HG02571 (cell line): ENCODE data around the gene SYT3.
"Not testable (repeated sequence)": the region's sequence is repeated elsewhere in the genome, so short reads cannot be mapped to it uniquely, and the experiment has no call there.

Source experiments
- ATAC-seq: cut with Tn5 transposase; IDR thresholded peaks from one replicate; pipeline ENCODE4 v1.9.1; 2021; ENCODE audit warnings: mild to moderate bottlenecking, moderate library complexity; ENCODE audit not compliant: unreplicated experiment

SYT3 gene

DNA sequence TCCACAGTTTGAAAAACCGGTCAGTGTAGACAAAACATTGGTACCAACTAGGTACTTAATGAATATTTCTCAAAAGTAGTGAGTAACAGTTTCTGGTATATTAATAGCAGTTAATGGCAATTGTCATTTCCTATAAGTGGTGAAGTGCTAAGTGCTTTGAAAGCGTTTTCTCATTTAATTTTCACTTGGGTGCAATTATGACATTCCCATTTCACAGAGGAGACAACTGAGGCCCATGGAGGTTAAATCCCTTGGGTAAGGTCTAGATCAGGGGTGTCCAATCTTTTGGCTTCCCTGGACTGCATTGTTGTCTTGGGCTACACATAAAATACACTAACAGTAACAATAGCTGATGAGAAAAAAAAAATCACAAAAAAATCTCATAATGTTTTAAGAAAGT is 687 bp upstream of the SYT3 start:
- ATAC-seq: no peak

DNA sequence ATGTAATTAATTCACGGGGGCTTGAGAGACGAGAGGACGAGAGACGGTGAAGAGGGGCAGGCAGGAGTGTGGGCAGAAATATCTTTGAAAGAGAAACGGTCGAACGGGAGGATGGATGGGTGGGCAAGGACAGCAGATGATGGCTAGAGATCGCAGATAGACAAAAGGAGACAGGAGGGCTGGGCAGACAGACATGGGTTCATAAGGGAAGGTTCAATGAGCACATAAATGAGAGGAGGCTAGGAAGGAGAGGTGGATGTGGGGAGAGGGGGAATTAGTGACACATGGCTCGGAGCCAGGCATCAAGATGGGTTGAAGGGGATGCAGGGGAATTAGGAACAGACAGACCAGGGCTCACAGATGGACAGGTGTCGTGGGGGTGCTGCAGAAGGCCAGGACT is 1.1 kb downstream of the SYT3 start:
- ATAC-seq: no peak

DNA sequence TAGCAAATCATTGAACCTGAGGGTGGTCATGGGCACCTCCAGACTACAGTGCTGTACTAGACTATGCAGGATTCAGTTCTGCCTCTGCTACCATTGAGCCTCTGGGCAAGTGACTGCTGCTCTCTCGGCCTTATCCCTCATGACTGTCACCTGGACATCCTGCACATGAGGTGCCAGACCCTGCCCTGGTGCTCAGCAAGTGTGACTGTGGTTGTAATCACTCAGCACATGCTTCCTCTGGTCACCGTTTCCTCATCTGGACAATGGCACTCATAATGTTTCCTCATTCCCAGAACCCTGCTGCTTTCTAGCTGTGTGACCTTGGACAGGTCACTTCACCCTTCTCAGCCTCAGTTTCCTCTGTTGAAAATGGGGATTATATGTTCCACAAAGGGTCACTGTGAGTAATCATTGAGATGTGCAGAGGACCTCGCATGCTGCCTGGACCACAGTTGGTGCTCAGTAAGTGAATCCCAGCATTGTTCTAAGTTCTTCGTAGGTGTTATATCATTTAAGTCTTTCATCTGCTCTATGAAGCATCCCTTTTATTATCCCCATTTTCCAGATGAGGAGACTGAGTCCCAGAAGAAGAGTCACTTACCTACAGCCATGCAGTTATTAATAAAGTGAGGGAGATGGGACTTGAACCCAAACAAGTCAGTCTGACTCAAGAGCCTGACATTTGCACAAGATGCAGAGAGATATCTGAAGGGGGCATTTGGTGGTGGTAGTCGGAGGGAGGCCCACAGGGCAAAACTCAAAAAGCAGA is 3.2 kb downstream of the SYT3 start:
- no peak for ATAC-seq

GRCh38 chr19:50633973-50634372 is 5.7 kb downstream of the SYT3 start:
- ATAC-seq: no peak

GRCh38 chr19:50633359-50633758 is 6.3 kb downstream of the SYT3 start:
- ATAC-seq: no peak

GRCh38 chr19:50632151-50632835 is 7.4 kb downstream of the SYT3 start:
- ATAC-seq: no peak

- no peak for ATAC-seq
Observed at GRCh38 chr19:50629801-50630200, 9.9 kb downstream of the SYT3 start.

- ATAC-seq: no peak
Observed at GRCh38 chr19:50629194-50629593, 10.5 kb downstream of the SYT3 start.

DNA sequence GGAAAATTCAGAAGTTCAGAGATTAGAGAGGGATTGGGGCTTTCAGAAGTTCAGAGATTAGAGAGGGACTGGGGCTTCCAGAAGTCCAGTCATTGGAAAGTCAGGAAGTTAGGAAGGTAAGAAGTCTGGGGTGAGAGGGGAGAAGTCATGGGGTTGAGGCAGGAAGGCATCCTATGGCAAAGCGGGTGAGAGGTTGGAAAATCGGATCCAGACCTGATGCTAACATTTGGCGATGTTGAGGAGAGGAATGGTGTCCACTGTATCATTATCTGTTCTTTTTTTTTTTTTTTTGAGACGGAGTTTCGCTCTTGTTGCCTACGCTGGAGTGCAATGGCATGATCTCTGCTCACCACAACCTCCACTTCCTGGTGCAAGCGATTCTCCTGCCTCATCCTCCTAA is 11.1 kb downstream of the SYT3 start:
- no peak for ATAC-seq

DNA sequence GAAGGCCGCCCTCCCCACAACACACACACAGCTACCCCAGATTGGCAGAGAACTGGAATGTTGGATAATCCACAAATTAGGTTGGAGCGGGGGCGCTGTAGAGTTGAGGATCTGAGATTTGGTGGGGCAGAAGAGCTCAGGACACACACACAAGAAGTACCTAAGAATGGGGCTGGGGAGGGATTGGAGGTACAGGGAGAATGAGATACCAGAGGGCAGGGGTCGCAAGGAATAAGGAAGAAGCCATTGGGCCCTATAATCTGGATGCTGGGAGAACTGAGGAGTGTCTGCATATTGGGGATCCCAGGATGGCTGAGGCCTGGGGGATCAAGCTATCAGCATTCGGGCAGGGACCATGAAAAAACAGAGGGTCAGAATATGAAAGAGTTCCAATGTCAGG is 11.5 kb downstream of the SYT3 start:
- no peak for ATAC-seq

DNA sequence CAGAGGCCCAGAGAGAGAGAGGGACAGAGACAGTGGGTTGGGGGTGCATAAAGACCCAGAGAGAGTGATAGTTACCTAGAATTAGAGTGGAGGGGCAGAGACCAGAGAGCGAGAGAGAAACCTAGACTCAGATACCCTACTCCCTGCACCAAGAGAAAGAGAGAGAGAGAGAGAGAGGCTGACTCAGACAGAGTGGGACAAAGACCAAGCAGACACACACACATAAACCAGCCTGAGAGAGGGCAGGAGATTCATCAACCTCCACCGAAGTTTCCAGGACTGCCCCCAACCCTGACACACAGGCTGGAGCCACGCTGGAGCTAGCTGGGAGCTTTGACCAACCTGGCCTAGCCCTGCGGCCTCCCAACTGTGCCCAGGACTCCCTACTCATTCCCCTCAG is 12.9 kb downstream of the SYT3 start:
- ATAC-seq: no peak

DNA sequence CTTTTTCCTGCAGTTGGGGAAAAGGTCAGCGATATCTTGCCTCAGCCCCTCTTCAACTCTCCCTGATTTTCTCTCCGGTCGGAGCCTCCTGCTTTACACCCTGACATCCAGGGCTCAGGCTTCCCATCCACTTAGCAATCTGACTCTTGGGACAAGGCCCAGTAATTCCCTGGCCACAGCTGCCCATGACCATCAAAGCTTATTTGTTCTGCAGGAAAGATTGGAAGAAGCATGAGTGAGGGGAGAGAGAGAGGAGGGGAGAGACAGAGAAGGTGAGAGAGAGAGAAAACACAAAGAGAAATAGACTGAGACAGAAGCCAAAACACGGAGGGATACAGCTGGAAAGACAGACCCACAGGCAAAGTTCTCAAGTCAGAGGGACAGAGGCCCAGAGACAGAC is 13.7 kb downstream of the SYT3 start:
- no peak for ATAC-seq

DNA sequence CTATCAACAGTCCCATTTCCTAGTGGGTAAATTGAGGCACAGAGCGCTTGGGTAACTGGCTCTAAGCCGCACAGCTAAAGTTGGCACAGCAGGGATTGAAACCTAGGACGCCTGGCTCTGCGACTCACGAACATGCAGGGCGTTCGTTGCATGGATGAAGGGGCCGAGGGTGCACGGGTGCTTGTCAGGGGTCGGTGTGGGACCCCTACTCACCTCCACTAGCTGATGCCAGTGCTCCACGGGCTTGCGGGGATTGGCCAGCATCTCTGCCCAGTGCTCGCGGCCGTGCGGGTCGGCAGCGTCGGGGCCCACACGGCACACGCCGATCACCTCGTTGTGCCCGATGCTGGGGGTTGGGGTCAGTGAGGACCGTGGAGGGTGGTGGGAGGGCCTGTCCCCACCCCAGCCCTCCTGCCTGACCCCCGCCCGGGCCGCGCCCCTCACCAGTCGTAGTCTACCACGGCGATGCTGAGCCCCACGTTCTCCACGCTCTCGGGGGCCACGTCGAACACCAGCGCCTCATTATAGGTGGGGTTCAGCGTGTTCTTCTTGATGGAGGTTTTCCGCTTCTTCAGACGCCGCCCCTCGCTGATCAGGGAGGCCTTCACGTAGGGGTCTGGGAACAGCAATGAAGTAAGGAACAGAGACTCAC is 14.6 kb downstream of the SYT3 start:
- ATAC-seq: no peak

DNA sequence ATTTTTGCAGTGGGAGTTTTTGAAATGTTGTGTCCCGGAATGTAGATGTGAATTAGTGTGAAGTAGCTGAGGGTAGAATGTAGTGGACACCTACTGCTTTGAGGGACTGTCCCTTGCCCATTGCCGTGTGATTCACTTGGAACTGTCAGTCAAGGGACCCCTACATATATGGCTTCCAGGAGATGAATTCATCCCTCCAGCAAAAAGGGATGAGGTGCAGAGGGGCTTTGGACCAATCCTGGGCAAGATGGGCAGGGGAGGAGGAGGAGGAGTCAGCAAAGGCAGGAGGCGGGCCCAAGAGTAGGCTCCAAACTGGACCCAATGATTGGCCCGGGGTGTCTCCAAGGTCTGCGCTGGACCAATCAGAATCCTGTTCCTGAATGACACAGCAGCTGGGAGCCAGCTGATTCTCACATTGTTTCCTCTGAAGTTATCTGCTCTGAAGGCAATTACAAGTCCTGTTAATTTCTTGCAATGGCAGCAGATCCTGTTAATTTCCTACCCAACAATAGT is 19.2 kb downstream of the SYT3 start:
- ATAC-seq: not testable (repeated sequence)

DNA sequence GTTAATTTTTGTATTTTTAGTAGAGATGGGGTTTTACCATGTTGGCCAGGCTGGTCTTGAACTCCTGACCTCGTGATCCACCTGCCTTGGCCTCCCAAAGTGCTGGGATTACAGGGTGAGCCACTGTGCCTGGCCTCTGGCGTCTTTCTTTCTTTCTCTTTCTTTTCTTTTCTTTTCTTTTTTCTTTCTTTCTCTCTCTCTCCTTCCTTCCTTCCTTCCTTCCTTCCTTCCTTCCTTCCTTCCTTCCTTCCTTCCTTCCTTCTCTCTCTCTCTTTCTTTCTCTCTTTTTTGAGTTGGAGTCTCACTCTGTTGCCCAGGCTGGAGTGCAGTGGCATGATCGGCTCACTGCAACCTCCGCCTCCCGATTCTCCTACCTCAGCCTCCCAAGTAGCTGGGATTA is 20.5 kb downstream of the SYT3 start:
- not testable (repeated sequence) for ATAC-seq

DNA sequence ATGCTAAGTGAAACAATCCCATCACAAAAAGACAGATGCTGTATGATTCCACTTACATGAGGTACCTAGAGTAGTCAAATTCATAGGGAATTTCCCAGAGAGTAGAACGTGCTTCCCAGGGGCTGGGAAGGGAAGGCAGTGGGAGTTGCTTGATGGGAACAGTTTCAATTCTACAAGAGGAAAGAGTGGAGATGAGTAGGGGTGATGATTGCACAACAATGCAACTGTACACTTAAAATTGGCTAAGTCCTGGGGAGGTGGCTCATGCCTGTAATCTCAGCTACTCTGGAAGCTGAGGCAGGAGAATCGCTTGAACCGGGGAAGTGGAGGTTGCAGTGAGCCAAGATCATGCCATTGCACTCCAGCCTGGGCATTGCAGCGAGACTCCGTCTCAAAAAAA is 21.3 kb downstream of the SYT3 start:
- ATAC-seq: not testable (repeated sequence)

DNA sequence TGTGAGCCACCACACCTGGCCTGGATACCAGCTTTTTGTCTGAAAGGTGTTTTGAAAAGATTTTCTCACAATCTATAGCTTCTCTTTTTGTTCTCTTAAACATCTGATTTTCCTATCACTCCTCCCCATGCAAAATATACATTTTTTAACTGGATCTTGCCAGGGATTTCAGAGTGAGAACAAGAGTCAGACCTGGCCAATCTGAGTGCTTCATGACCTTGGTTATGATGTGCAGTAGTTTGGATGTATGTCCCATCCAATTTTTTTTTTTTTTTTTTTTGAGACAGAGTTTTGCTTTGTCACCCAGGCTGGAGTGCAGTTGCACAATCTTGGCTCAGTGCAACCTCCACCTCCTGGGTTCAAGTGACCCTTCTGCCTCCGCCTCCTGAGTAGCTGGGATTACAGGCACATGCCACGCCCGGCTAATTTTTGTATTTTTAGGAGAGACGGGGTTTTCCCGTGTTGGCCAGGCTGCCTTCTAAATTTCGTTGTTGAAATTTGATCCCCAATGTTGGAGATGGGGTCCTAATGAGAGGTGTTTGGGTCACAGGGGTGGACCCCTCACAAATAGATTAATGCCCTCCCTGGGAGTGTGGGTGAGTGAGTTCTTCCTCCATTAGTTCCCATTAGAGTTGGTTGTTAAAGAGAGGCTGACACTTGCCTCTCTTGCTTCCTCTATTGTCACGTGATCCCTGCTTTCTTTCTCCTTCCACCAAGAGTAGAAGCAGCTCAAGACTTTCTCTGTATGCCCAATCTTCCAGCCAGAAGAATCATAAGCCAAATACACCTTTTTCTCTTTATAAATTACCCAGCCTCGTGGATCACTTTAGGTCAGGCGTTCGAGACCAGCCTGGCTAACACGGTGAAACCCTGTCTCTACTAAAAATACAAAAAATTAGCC is 26.9 kb downstream of the SYT3 start:
- ATAC-seq: not testable (repeated sequence)

- ATAC-seq: no peak
Observed at GRCh38 chr19:50607874-50608785, 31.6 kb downstream of the SYT3 start.

DNA sequence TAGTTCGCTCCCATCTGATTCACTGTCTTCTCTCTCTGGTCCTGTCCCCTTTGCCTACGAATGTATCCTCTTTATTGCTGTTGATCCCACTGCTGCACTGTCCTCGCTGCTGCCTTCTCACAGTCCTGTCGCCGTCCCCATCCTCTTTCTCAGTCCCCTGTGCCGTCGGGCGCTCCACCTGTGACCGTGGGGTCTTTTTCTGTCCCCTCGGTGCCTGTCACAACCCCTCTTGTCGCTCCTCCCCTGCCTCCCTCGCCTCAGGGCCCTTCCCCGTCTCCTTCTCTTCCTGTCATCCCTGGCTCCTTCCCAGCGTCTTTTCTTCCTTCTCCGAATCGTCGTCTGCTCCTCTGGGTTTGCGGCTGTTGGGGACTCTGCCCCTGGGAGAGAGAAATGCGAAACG is 32.3 kb downstream of the SYT3 start:
- ATAC-seq: no peak
